Measurements from ENCODE around the gene ZBTB21. TPM values are rescaled to one million over a fixed set of nuclear protein-coding genes. Genes with fewer than 3 reads are reported as not detected.

The ZBTB21 gene
- polyA plus RNA-seq, 2 of the 4 experiments (the other 2 are of a cell fraction): 5.4 to 13.1 TPM

- FAIRE-seq: no peak
- DNase-seq (ENCODE audit: low read depth in 1 of 2, low spot score in 1 of 2): no peak
- peaks cover 15% of the 10 kb centered on the region; the same call in 2 of the 3 replicates for H3K4me1 ChIP-seq
- 94% methylated on average over 6 of the region's 6 CpGs for WGBS (ENCODE audit: missing lambda C conversion rate)
- no peak overlapping the region for H3K4me2 ChIP-seq
- CTCF ChIA-PET: no interaction called here
- ATAC-seq: no peak
- H3K4me3 ChIP-seq: no peak overlapping the region
- TF ChIP-seq PHF8 (IDR thresholded peaks at IDR 0.05; ENCODE audit: borderline replicate concordance, low read depth): no peak
- no peak for TF ChIP-seq FOXS1 (CRISPR knock-in tag; IDR thresholded peaks at IDR 0.05)
- TF ChIP-seq CBX2 (IDR thresholded peaks at IDR 0.05; ENCODE audit: borderline replicate concordance, low read depth): no peak
- no peak for TF ChIP-seq JUN (IDR thresholded peaks at IDR 0.05)
- TF ChIP-seq HEYL (CRISPR knock-in tag; IDR thresholded peaks at IDR 0.05): no peak
- no peak for TF ChIP-seq JUNB (IDR thresholded peaks at IDR 0.05)
- TF ChIP-seq MAX (IDR thresholded peaks at IDR 0.05): no peak
- no peak for TF ChIP-seq HDAC2 (IDR thresholded peaks at IDR 0.05)
- no peak for TF ChIP-seq NR3C1 (IDR thresholded peaks at IDR 0.05)
- TF ChIP-seq MAZ (IDR thresholded peaks at IDR 0.05; ENCODE audit: borderline replicate concordance, low read depth, low read length): no peak
- no peak for TF ChIP-seq FOSB (CRISPR knock-in tag; IDR thresholded peaks at IDR 0.05)
- TF ChIP-seq MAFK (IDR thresholded peaks at IDR 0.05; ENCODE audit: partially characterized antibody): no peak
- no peak for TF ChIP-seq RAD21 (conservative IDR thresholded peaks at IDR 0.05 in 1 of 2, IDR thresholded peaks at IDR 0.05 in 1 of 2)
- TF ChIP-seq RARB (CRISPR knock-in tag; IDR thresholded peaks at IDR 0.05): no peak
- TF ChIP-seq SREBF2 (IDR thresholded peaks at IDR 0.05): no peak
- no peak for TF ChIP-seq NPAS2 (CRISPR knock-in tag; IDR thresholded peaks at IDR 0.05; ENCODE audit: borderline replicate concordance)
- no peak for TF ChIP-seq ZC3H11A (IDR thresholded peaks at IDR 0.05)
- H3K9me3 ChIP-seq: no peaks in the 10 kb centered on the region
- POLR2A ChIA-PET: no interaction called here
- no peak overlapping the region for H3K27ac ChIP-seq
Observed at GRCh38 chr21:42007356-42007940, 2.7 kb downstream of the ZBTB21 start.

- Histone ChIP-seq H3K27ac (no peak overlapping the region), H3K4me2 (no peak overlapping the region), H3K9me3 (no peaks in the 10 kb centered on the region), H3K4me1 (peaks cover 18% of the 10 kb centered on the region; the same call in 2 of the 3 replicates), H3K4me3 (no peak overlapping the region)
- ChIA-PET POLR2A (no interaction called here), CTCF (interaction anchor here (2.2 kb wide), 1 partner anchor 111 kb away, joined by 6 read pairs; no protein-coding TSS in a partner anchor)
- DNase-seq (ENCODE audit: low read depth in 1 of 2, low spot score in 1 of 2) (no peak), FAIRE-seq (no peak), ATAC-seq (no peak)
- no peak for TF ChIP-seq BCL3 (IDR thresholded peaks at IDR 0.05)
- TF ChIP-seq RAD21 (conservative IDR thresholded peaks at IDR 0.05 in 1 of 2, IDR thresholded peaks at IDR 0.05 in 1 of 2): no peak
- TF ChIP-seq, protein P1, sequence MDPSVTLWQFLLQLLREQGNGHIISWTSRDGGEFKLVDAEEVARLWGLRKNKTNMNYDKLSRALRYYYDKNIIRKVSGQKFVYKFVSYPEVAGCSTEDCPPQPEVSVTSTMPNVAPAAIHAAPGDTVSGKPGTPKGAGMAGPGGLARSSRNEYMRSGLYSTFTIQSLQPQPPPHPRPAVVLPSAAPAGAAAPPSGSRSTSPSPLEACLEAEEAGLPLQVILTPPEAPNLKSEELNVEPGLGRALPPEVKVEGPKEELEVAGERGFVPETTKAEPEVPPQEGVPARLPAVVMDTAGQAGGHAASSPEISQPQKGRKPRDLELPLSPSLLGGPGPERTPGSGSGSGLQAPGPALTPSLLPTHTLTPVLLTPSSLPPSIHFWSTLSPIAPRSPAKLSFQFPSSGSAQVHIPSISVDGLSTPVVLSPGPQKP (IDR thresholded peaks at IDR 0.05; ENCODE audit: low read depth, low read length): no peak
- TF ChIP-seq FOXS1 (CRISPR knock-in tag; IDR thresholded peaks at IDR 0.05): no peak
- TF ChIP-seq CHD2 (IDR thresholded peaks at IDR 0.05; ENCODE audit: low read length, partially characterized antibody): no peak
- TF ChIP-seq NFE2L2 (conservative IDR thresholded peaks at IDR 0.05; ENCODE audit: low read length): no peak
- no peak for TF ChIP-seq RARB (CRISPR knock-in tag; IDR thresholded peaks at IDR 0.05)
- no peak for TF ChIP-seq HOXB5 (CRISPR knock-in tag; IDR thresholded peaks at IDR 0.05)
- TF ChIP-seq ESRRA (IDR thresholded peaks at IDR 0.05; ENCODE audit: borderline replicate concordance, low read length): no peak
- 88% methylated on average over 1 of the region's 1 CpG for WGBS (ENCODE audit: missing lambda C conversion rate)
Observed at GRCh38 chr21:42006765-42007164, 3.4 kb downstream of the ZBTB21 start.

All from A549 (cell line).